ENCODE results near the gene R3HDM4. TPM values are rescaled to one million over a fixed set of nuclear protein-coding genes. Genes with fewer than 3 reads are reported as not detected.

R3HDM4 gene
- total RNA-seq, 1 experiment from 2014 or later, result 47.5 TPM

GRCh38 chr19:929203-929890 lies 16.3 kb upstream of the R3HDM4 start:
- no peak for DNase-seq
- Histone ChIP-seq H3K4me3 (ENCODE audit: insufficient read depth, low read depth, low read length) (no peak overlapping the region), H3K36me3 (replicated peaks; ENCODE audit: control insufficient read depth, insufficient read depth, low read length) (peaks cover 4% of the 10 kb centered on the region), H3K27me3 (ENCODE audit: control insufficient read depth, insufficient read depth, low read length) (no peaks in the 10 kb centered on the region)

DNA sequence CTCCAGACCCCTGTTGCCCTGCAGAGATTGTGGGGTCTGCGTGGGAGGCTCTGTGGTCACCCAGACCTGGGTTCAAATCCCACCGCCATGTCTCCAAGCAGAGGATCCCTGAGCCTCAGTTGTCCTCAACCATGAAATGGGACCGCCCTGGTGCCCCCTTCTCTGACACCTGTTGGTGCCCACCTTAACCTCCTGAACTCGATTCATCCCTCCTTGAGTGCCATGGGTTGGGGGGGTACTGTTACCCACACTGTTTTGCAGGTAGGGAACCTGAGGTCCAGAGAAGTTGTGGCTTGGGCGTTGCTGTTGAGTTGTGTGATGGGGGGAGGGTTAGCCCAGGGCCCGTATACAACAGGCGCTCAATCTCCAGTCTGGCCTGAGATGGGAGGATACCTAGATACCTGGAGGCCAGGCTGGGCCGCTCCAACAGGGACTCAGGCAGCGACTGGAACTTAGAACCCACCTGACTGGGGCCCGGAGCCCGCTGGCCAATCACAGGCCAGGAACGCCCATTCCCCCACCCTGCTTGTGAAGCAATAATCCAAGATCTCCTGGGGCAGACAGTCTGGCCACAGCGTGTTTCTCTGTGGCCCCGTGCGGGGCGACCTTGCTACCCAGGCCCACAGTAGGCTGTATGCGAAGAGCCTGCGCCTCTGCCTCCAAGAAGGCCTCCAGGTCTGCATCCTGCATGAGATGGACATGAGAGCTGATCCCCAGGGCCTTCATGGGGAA lies 15.6 kb upstream of the R3HDM4 start:
- Histone ChIP-seq H3K36me3 (replicated peaks; ENCODE audit: control insufficient read depth, insufficient read depth, low read length) (peaks cover 4% of the 10 kb centered on the region), H3K27me3 (ENCODE audit: control insufficient read depth, insufficient read depth, low read length) (no peaks in the 10 kb centered on the region), H3K4me3 (ENCODE audit: insufficient read depth, low read depth, low read length) (no peak overlapping the region)
- peak; percentile 89 for DNase-seq

DNA sequence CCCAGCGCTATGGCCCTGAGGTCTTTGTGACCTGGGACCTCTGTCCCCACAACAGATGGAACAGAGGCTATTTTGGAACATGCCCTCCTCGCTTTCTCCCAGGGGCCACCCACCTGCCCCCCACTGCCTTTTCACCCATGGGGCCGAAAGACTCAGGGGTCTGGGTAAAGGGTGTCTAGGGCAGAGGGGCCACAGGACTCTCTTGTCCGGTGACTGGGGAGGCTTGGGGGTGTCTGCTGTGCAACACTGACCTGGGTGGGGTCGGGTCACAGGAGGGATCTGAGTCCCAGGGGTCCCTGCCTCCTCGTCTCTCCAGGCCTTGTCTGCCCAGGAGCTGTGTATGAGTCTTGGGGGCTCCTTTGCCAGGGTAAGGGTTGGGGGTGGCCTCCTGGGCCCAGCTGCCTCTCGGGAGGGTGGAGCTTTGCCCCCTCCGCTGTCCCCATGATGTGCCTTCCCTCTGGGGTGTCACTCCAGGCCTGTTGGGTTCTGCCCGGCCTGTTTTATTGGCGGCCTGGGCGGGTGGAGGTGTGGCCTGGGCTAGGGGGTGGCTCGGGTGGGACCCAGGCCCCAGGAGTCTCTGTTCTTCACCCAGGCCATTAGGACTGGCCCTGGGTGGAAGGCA lies 14.9 kb upstream of the R3HDM4 start:
- H3K27me3 ChIP-seq (ENCODE audit: control insufficient read depth, insufficient read depth, low read length), result no peaks in the 10 kb centered on the region
- H3K36me3 ChIP-seq (replicated peaks; ENCODE audit: control insufficient read depth, insufficient read depth, low read length), result peaks cover 4% of the 10 kb centered on the region
- peak; percentile 88 for DNase-seq
- peak overlapping the region; percentile 91 for H3K4me3 ChIP-seq (ENCODE audit: insufficient read depth, low read depth, low read length)

DNA sequence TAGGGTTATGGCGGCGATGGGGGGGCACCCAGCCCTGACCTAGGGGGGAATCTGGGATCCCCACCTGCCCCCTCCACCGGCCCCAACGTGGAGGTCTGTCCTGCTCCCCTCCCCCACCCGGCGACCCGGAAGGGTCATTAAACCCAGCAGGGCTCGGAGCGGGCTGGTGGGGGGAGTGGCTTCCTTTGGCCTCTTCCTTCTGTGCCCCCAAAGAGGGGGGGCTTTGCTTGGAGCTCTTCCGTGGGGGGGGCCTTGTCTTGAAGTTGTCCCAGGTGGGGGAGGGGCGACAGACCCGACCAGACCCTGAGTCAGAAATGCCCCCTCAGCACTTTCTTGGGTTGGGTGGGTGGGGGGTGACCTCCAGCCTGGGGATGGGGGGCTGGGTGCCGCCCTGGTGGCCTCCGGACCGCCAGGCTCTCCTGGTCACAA lies 14.3 kb upstream of the R3HDM4 start:
- DNase-seq, result peak; percentile 93
- peak overlapping the region; percentile 91 for H3K4me3 ChIP-seq (ENCODE audit: insufficient read depth, low read depth, low read length)
- H3K36me3 ChIP-seq (replicated peaks; ENCODE audit: control insufficient read depth, insufficient read depth, low read length), result peaks cover 1% of the 10 kb centered on the region; the same call in 1 of the 2 replicates
- H3K27me3 ChIP-seq (ENCODE audit: control insufficient read depth, insufficient read depth, low read length), result no peaks in the 10 kb centered on the region

DNA sequence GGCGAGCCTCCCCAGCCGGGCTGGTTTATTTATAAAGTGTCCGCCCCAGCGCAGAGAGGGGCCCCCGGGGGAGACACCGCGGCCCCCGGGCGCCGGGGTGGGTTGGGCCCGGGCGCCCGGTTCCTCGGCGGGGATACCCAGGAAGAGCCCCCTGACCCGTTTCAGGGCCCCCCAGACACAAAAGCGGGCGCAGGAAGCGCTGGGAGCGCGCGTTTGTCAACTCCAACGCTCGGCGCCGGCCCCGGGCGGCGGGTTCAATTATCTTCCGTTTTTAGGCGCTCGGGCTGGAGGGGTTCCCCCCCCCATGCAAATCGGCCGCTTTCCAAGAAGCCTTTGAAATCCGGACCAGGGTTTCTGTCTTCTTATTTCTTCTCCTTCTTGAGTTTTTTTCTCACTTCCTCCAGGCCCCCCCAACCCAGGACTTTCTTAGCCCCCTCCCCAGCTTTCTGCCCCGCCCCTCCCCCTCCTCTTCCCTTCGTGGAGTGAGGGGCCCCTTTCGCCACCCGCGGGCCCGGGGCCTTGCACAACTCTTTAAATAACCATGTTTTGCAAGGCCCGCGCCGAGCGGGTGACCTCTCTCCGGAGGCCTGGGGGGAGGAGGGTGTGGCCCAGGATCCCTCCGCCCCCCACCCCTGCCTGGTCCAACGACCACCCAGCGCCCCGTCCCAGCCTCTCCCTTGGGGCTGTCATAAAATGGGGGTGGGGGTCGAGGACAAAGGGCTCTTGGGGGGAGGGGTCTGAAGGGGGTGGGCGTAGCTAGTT lies 13.8 kb upstream of the R3HDM4 start:
- no peaks in the 10 kb centered on the region for H3K27me3 ChIP-seq (ENCODE audit: control insufficient read depth, insufficient read depth, low read length)
- DNase-seq, result peak; percentile 94
- H3K36me3 ChIP-seq (replicated peaks; ENCODE audit: control insufficient read depth, insufficient read depth, low read length), result peaks cover 1% of the 10 kb centered on the region; the same call in 1 of the 2 replicates
- peak overlapping the region; percentile 91 for H3K4me3 ChIP-seq (ENCODE audit: insufficient read depth, low read depth, low read length)

DNA sequence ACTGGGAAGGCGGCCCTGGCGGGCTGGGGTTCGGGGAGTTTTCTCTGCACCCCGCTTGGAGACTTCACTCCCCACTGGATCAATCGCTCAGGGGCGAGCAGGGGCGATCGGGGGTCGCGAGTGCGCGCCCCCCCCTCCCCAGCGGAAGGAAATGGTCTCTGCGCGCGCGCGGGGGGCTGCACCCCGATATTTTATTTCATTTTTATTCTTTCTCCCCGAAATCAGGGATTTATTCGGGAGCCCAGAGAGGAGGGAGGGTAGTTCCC lies 13.2 kb upstream of the R3HDM4 start:
- no peak for DNase-seq
- Histone ChIP-seq H3K36me3 (replicated peaks; ENCODE audit: control insufficient read depth, insufficient read depth, low read length) (peaks cover 1% of the 10 kb centered on the region; the same call in 1 of the 2 replicates), H3K27me3 (ENCODE audit: control insufficient read depth, insufficient read depth, low read length) (peaks cover 2% of the 10 kb centered on the region), H3K4me3 (ENCODE audit: insufficient read depth, low read depth, low read length) (peak overlapping the region; percentile 91)

GRCh38 chr19:925526-926322 lies 12.7 kb upstream of the R3HDM4 start, which contains the start of gene ARID3A:
TSS of gene ARID3A (plus strand) at chr19:926035. CDS start at chr19:929529, 3,494 bp downstream.
- Histone ChIP-seq H3K27me3 (ENCODE audit: control insufficient read depth, insufficient read depth, low read length) (peaks cover 8% of the 10 kb centered on the region), H3K4me3 (ENCODE audit: insufficient read depth, low read depth, low read length) (peak within 1 kb of the TSS; percentile 91), H3K36me3 (replicated peaks; ENCODE audit: control insufficient read depth, insufficient read depth, low read length) (peaks cover 1% of the 10 kb centered on the region; the same call in 1 of the 2 replicates)
- DNase-seq, result peak; percentile 99

DNA sequence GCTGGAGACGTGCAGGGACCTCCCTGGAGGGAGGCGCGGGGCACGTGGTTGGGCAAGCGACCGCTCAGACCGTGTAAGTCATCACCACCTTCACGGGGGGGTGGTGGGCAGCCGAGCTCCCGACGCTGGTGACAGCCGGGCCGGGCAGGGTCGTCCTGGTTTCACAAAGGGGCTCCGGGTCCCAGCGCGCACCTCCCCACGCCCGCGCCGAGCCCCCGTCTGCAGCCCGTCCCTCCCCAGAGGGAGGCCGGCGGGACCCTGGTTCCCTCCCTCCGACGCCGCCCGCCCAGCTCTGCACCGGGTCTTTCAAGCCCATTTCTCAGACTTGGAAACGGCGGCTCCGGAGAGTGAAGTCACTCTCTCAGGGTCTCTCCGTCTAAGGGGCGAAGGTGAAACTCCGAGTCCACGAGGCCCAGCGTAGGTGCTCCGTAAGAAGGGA lies 12.1 kb upstream of the R3HDM4 start:
- peak; percentile 88 for DNase-seq
- peaks cover 1% of the 10 kb centered on the region; the same call in 1 of the 2 replicates for H3K36me3 ChIP-seq (replicated peaks; ENCODE audit: control insufficient read depth, insufficient read depth, low read length)
- peaks cover 14% of the 10 kb centered on the region for H3K27me3 ChIP-seq (ENCODE audit: control insufficient read depth, insufficient read depth, low read length)
- peak overlapping the region; percentile 91 for H3K4me3 ChIP-seq (ENCODE audit: insufficient read depth, low read depth, low read length)

GRCh38 chr19:924553-925086 lies 11.6 kb upstream of the R3HDM4 start:
- H3K4me3 ChIP-seq (ENCODE audit: insufficient read depth, low read depth, low read length), result peak overlapping the region; percentile 91
- no peaks in the 10 kb centered on the region for H3K36me3 ChIP-seq (replicated peaks; ENCODE audit: control insufficient read depth, insufficient read depth, low read length)
- peaks cover 18% of the 10 kb centered on the region for H3K27me3 ChIP-seq (ENCODE audit: control insufficient read depth, insufficient read depth, low read length)
- DNase-seq, result peak; percentile 87

GRCh38 chr19:920051-920864 lies 7.2 kb upstream of the R3HDM4 start:
- peak; percentile 93 for DNase-seq
- H3K4me3 ChIP-seq (ENCODE audit: insufficient read depth, low read depth, low read length), result peak overlapping the region; percentile 39
- no peaks in the 10 kb centered on the region for H3K36me3 ChIP-seq (replicated peaks; ENCODE audit: control insufficient read depth, insufficient read depth, low read length)
- H3K27me3 ChIP-seq (ENCODE audit: control insufficient read depth, insufficient read depth, low read length), result peaks cover 54% of the 10 kb centered on the region

- Histone ChIP-seq H3K4me3 (ENCODE audit: insufficient read depth, low read depth, low read length) (peak overlapping the region; percentile 39; the same call in 1 of the 2 replicates), H3K27me3 (ENCODE audit: control insufficient read depth, insufficient read depth, low read length) (peaks cover 57% of the 10 kb centered on the region), H3K36me3 (replicated peaks; ENCODE audit: control insufficient read depth, insufficient read depth, low read length) (no peaks in the 10 kb centered on the region)
- DNase-seq, result peak; percentile 84
Observed at GRCh38 chr19:919199-920050, 6.4 kb upstream of the R3HDM4 start.

GRCh38 chr19:918481-919198 lies 5.6 kb upstream of the R3HDM4 start:
- Histone ChIP-seq H3K27me3 (ENCODE audit: control insufficient read depth, insufficient read depth, low read length) (peaks cover 58% of the 10 kb centered on the region), H3K4me3 (ENCODE audit: insufficient read depth, low read depth, low read length) (peak overlapping the region; percentile 63), H3K36me3 (replicated peaks; ENCODE audit: control insufficient read depth, insufficient read depth, low read length) (no peaks in the 10 kb centered on the region)
- peak; percentile 86 for DNase-seq
